Stimulated activated CD8-positive, alpha-beta memory T cell treated with anti-CD3 and anti-CD28 coated beads, Interleukin-15, amount 100 ng/mL, for 48 hours (primary cell): Measurements from ENCODE around the gene OR2AG2.
A peak's percentile ranks its signal among the peaks of the same experiment; 100 is the strongest.
"Not testable (repeated sequence)": the region's sequence is repeated elsewhere in the genome, so short reads cannot be mapped to it uniquely, and the experiment has no call there.

ENCODE experiments used
- DNase-seq, 2 donors: peaks; one replicate each; pipeline ENCODE4 v3.0.0-alpha.2; 2020; ENCODE audit warnings: low read depth in 2 of 2

Gene OR2AG2

DNA sequence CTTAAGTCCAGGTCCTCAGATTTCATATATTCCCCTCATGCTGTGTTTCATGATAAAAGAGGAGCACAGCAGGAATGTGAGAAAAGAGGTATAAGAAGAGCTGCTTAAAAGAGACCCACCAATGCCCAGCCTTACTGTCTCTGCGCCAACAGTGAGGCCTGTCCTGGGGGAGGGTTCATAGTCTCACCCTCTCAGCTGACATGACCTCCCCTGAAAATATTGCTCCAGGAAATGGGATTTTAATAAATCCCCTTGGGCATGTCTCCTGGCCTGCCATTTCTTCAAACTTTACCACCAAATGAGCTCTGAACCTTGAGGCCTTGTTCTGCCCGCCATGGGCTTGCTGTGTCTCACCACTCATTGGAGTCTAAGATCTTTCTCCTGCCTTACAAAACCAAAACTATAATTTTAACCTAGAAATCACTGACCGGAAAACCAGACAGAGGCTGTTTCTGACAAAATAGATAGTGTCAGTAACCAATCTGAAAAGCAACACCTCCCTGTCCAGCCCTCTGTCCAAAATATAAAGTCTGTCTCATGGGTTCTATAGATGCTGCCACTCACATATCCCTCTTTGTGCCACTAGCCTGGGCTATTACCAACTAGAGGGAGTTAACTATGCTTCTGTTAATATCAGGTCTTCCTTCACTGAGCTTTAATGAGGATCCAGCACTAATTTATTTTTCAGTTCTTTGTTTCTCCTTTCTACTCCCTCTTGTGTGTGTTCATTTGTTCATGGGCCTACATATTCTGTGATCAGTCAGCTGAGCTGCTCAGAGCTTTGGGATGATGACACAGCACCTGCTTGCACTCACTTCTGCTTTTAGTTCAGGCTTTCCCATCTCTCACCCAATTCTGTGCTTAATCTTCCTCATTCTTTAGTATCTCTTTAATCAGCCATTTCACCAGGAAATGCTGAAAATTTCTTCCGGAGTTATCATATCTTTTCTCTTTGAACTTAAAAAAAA lies at the start of gene OR2AG2:
Gene OR2AG2, minus strand, starts transcription at position 51 of the 968 bp plus-strand sequence. CDS start 3,019 bp downstream, outside the sequence.
- no peak for DNase-seq

GRCh38 chr11:6818967-6819366 lies 47.2 kb upstream of the OR2AG2 start:
- DNase-seq: no peak

- no peak for DNase-seq
Measured at GRCh38 chr11:6817694-6818093, 45.9 kb upstream of the OR2AG2 start.

DNA sequence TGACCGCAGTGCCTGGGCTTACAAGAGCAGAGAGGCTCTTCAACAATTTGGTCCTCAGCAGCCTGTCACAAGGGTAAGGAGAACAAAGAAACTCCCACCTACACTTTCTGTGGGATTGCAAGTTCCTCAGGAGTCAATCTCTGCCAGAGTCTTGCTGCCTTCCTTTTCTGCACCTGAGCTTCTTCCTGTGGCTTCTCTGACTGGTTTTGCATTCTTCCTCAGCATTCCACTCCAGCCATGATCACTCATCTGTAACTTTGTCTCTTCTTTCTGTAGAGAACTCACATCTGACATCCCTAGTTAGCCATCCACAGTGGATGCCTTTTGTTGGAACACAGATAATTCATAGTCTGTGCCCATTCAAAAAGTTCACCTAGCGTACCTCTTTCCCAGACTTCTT lies 41.9 kb upstream of the OR2AG2 start:
- DNase-seq: no peak

GRCh38 chr11:6812390-6813005 lies 40.7 kb upstream of the OR2AG2 start:
- DNase-seq: no peak

DNA sequence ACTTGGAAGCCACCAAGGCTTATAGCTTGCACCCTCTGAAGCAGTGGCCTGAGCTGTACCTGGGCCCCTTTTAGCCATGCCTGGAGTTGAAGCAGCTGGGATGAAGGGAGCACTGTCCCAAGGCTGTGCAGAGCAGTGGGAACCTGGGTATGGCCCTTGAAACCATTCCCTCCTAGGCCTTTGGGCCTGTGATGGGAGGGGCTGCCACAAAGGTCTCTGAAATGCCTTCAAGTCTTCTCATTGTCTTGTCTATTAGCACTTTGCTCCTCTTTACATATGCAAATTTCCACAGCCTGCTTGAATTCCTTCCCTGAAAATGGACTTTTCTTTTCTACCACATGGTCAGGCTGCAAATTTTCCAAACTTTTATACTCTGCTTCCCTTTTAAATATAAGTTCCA lies 29.3 kb upstream of the OR2AG2 start:
- not testable (repeated sequence) for DNase-seq

GRCh38 chr11:6799402-6799801 lies 27.6 kb upstream of the OR2AG2 start, which contains the start of gene OR6A2:
TSS of gene OR6A2 (minus strand) at chr11:6799689. CDS start at chr11:6795708, 3,981 bp downstream.
- DNase-seq: no peak

DNA sequence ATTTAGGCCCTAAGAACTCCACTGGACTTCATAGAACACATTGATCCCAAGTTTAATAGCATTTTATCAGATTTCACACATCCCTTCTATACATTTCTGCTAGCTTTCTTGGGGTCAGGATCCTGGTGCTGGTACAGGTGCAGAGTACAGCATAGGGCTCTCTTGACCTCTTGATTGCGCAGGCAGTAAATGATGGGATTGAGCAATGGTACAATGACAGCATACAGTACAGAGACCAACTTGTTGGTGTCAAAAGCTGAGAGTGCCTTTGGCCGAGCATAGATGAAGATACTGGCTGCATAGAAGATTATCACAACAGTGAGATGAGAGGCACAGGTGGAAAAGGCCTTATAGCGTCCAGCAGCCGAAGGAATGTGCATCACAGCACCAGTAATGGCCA lies 22.9 kb upstream of the OR2AG2 start:
- no peak for DNase-seq

DNA sequence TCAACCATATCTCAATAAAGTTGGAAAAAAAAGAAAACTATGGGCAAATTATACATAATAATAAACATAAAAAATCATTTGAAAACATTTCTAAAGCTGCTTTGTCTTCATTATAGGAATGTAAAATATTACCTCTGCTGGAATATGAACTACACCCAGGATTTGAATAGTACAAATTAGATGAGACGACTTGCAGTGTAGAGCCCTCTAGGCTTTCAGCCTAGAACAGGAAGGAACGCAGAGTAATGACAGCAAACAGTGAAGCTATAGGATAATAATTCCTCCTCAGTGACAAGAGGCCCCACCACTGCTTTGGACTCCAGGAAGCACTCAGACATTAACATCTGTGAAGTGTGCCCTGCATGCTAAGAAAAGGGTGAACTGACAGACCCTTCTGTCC lies 18.8 kb upstream of the OR2AG2 start:
- DNase-seq: no peak

- no peak for DNase-seq
Measured at GRCh38 chr11:6782720-6783119, 10.9 kb upstream of the OR2AG2 start, which contains the start of gene OR2AG1. TSS of gene OR2AG1 (plus strand) at chr11:6783020. CDS start at chr11:6785038, 2,018 bp downstream.

DNA sequence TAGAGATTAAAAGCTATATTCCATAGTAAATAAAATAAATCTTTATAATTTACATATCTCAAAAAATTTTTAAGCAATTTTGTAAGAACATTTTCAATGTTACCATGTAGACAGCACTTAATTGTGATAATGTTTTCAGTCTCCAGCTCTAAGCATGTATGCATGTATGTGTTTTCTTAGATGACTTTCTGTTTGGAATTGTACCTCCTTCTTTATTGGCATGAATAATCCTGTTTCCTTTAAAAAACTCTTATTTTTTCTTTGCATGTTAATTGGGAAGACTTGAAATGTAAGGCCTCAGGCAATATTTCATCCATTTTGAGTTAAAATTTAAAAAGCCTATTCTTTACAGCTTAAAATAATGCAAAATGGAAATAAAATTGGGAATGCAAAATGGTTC lies 9.1 kb upstream of the OR2AG2 start:
- DNase-seq: no peak

DNA sequence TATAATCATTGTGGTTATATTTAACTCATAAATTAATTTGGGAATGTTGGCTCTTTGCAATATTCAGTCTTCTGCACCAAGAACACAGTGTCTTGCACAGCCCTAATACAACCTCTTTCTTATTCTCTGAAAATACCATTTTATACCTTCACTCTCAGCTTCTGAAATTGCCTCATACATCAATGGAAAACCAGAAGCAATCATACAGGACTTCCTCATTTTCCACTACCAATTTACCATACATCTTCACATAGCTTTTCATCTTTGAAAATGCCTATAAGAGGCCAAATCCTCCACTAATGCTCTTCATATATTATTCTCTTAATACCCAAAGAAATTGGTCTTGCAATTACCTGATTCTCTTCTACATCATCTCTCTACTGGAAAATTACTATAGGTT lies 6.7 kb upstream of the OR2AG2 start:
- no peak for DNase-seq

- DNase-seq: peak in 1 of 2 donors; percentile 18
Measured at GRCh38 chr11:6757373-6757967, 14.3 kb downstream of the OR2AG2 start.

DNA sequence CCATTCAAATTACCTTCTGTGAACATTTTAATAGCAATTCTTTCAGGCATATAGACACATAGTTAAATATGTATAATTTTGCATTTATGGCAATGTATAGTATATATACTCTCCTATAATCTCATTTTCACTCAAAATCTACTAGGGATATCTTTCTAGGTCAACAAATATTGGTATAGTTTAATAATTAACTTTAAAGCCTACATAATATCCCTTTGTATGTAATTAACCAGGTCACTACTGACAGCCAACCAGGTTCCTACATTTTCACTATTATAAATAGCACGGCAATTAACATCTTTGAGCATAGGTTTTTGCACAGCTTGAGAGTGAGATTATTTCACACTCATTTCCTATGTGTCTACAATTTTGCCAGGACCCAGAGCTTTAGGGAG lies 15.8 kb downstream of the OR2AG2 start:
- no peak for DNase-seq

- no peak for DNase-seq
Measured at GRCh38 chr11:6755303-6755952, 16.3 kb downstream of the OR2AG2 start.

DNA sequence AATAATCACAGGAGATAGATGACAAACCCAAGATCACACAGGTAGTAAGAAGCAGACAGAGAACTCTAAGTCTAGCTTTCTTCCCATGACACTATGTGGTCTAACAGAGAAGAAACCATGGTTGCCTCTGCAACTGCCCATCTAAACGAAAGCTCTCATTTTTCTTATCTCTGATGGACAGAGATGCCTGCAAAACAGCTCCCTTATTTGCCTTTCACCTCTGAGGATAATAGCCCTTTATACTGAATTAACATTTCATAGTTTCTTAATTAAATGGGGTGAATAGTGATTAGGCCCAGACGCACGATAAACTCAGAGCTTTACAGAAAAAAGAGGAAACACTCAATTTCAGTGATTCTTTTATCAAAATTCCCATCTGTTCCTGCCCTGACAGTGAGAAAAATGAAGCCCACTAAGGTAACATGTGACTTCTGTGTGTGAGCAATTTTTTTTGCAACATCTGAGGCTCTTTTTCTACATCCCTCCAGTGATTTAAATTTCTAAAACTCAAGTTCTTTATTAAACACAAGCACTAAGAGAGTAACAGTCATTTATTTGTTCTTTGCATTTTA lies 24.6 kb downstream of the OR2AG2 start:
- no peak for DNase-seq

- no peak for DNase-seq
Measured at GRCh38 chr11:6746626-6747025, 25.1 kb downstream of the OR2AG2 start.

GRCh38 chr11:6746086-6746618 lies 25.6 kb downstream of the OR2AG2 start:
- no peak for DNase-seq

- no peak for DNase-seq
Measured at GRCh38 chr11:6745465-6746015, 26.2 kb downstream of the OR2AG2 start.

DNA sequence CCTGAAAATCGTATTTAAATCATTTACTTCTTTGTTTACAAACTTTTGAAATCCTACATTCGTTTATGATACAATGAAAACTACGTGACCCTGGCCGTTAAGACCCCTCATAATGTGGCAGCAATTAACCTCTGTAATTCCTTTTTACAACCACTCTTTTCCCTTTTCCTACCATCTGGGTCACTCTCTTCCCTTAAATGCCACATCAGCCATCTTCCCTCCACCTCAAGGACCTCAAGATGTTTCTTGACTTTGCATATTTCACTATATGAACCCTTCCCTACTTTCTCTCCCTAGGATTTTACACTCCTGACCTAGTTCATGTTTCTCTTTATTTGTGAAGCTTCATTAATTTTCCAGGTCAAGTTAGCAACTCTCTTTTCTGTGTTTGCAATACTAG lies 26.8 kb downstream of the OR2AG2 start:
- DNase-seq: no peak

- DNase-seq: no peak
Measured at GRCh38 chr11:6742260-6742659, 29.5 kb downstream of the OR2AG2 start.
